Progenitor cell of endocrine pancreas (in vitro differentiated cells): ENCODE measurements around the gene JAK1. TPM values are rescaled to one million over a fixed set of nuclear protein-coding genes. Genes with fewer than 3 reads are reported as not detected.

Source experiments
- DNase-seq: peaks from one replicate; pipeline ENCODE4 v3.0.0; 2021; ENCODE audit warnings: low spot score; ENCODE audit not compliant: unreplicated experiment
- H3K27ac Mint-ChIP-seq: 2 replicates; pipeline ENCODE4 v1.8.0; 2021; ENCODE audit warnings: mild to moderate bottlenecking, moderate library complexity, mixed read lengths
- H3K27me3 Mint-ChIP-seq: 2 replicates; pipeline ENCODE4 v1.8.0; 2021; ENCODE audit warnings: mixed read lengths
- H3K36me3 Mint-ChIP-seq: 2 replicates; pipeline ENCODE4 v1.8.0; 2022; ENCODE audit warnings: mixed read lengths; ENCODE audit not compliant: insufficient read depth
- H3K4me1 Mint-ChIP-seq: 2 replicates; pipeline ENCODE4 v1.8.0; 2021; ENCODE audit warnings: low read depth, mixed read lengths
- H3K4me3 Mint-ChIP-seq: 2 replicates; pipeline ENCODE4 v1.8.0; 2021; ENCODE audit warnings: low read depth, mild to moderate bottlenecking, moderate library complexity, mixed read lengths
- H3K9me3 Mint-ChIP-seq: 2 replicates; pipeline ENCODE4 v1.8.0; 2021; ENCODE audit warnings: low read depth, mixed read lengths
- total RNA-seq: library from RNA; stranded (reverse); gene quantifications from 2 replicates; pipeline ENCODE4 v1.2.1, GENCODE V29; 2021
- TF ChIP-seq, protein P1 (sequence below): fragments of 200-600 bp; sonication (generic); IDR thresholded peaks from one replicate; pipeline ENCODE4 v1.5.0; 2021; ENCODE audit warnings: antibody characterized with exemption, mild to moderate bottlenecking; ENCODE audit not compliant: unreplicated experiment

JAK1 gene
- total RNA-seq, 1 donor from 2014 or later: 32.5 TPM

- Mint-ChIP-seq H3K27me3 (no peaks in the 10 kb centered on the region), H3K9me3 (no peaks in the 10 kb centered on the region), H3K27ac (no peak overlapping the region), H3K4me3 (no peak overlapping the region), H3K4me1 (no peaks in the 10 kb centered on the region), H3K36me3 (no peaks in the 10 kb centered on the region)
- TF ChIP-seq, protein P1, sequence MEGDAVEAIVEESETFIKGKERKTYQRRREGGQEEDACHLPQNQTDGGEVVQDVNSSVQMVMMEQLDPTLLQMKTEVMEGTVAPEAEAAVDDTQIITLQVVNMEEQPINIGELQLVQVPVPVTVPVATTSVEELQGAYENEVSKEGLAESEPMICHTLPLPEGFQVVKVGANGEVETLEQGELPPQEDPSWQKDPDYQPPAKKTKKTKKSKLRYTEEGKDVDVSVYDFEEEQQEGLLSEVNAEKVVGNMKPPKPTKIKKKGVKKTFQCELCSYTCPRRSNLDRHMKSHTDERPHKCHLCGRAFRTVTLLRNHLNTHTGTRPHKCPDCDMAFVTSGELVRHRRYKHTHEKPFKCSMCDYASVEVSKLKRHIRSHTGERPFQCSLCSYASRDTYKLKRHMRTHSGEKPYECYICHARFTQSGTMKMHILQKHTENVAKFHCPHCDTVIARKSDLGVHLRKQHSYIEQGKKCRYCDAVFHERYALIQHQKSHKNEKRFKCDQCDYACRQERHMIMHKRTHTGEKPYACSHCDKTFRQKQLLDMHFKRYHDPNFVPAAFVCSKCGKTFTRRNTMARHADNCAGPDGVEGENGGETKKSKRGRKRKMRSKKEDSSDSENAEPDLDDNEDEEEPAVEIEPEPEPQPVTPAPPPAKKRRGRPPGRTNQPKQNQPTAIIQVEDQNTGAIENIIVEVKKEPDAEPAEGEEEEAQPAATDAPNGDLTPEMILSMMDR: no peak
- no peak for DNase-seq
Measured at GRCh38 chr1:64975740-64976139, 9.4 kb upstream of the JAK1 start.

DNA sequence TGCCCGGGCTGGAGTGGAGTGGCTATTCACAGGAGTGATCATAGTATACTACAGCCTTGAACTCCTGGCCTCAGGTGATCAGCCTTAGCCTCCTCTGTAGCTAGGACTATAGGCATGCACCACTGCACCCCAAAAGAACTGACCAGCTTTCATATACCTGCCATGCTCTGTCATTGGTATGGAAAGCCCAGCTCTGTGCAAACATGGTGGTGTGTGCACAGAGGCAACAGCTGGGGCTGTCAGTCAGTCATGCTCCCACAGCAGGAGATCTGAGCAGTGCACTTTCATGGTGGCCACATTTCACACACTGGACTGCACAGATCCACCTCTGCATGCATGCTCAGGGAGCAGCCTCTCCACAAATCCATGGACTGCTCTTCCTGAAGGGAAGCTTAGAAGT, 8.8 kb upstream of the JAK1 start:
- Mint-ChIP-seq H3K4me1 (no peaks in the 10 kb centered on the region), H3K36me3 (no peaks in the 10 kb centered on the region), H3K9me3 (no peaks in the 10 kb centered on the region), H3K27me3 (no peaks in the 10 kb centered on the region), H3K4me3 (no peak overlapping the region), H3K27ac (no peak overlapping the region)
- TF ChIP-seq, protein P1: no peak
- no peak for DNase-seq

GRCh38 chr1:64974288-64974825, 8.0 kb upstream of the JAK1 start:
- no peak overlapping the region for H3K27ac Mint-ChIP-seq
- H3K27me3 Mint-ChIP-seq: peaks cover 2% of the 10 kb centered on the region
- H3K36me3 Mint-ChIP-seq: no peaks in the 10 kb centered on the region
- H3K4me3 Mint-ChIP-seq: no peak overlapping the region
- TF ChIP-seq, protein P1: no peak
- no peaks in the 10 kb centered on the region for H3K4me1 Mint-ChIP-seq
- H3K9me3 Mint-ChIP-seq: no peaks in the 10 kb centered on the region
- no peak for DNase-seq

- Mint-ChIP-seq H3K36me3 (no peaks in the 10 kb centered on the region), H3K27me3 (peaks cover 4% of the 10 kb centered on the region), H3K27ac (no peak overlapping the region), H3K4me3 (no peak overlapping the region), H3K9me3 (no peaks in the 10 kb centered on the region), H3K4me1 (no peaks in the 10 kb centered on the region)
- DNase-seq: no peak
- TF ChIP-seq, protein P1: no peak
Measured at GRCh38 chr1:64973061-64973647, 6.8 kb upstream of the JAK1 start.

DNA sequence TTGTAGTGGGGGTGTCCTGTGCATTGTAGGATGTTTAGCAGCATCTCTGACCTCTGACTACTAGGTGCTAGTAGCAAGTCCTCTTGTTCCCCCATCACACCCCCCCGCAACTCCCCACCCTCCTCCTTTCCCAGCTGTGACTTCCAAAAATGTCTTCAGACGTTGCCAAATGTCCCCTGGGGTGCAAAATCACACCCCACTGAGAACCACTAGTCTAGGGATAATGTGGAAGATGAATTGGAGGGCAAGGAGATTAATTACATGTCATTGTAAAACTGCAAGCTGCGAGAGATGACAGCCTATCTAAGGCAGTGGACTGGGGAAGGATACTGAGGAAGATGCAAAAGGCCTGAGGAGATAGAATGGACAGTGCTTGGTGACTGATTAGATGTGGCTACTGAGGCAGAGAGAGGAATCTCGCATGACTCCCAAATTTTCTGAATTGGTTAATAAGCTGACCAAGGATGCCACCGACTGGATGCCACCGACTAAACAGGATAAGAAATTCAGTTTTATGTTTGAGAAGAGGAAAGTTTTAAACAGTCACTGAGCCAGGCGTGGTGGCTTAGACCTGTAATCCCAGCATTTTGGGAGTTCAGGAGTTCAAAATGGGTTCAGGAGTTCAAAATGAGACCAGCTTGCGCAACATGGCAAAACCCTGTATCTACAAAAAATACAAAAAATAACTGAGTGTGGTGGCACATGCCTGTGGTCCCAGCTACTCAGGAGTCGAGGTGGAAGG, 3.1 kb upstream of the JAK1 start:
- H3K9me3 Mint-ChIP-seq: no peaks in the 10 kb centered on the region
- TF ChIP-seq, protein P1: no peak
- no peak overlapping the region for H3K27ac Mint-ChIP-seq
- peaks cover 8% of the 10 kb centered on the region for H3K27me3 Mint-ChIP-seq
- peaks cover 11% of the 10 kb centered on the region for H3K4me1 Mint-ChIP-seq
- H3K4me3 Mint-ChIP-seq: no peak overlapping the region
- no peaks in the 10 kb centered on the region for H3K36me3 Mint-ChIP-seq
- no peak for DNase-seq
